CD14-positive monocyte (primary cell): ENCODE measurements around the gene WFDC8. TPM values are rescaled to one million over a fixed set of nuclear protein-coding genes. Genes with fewer than 3 reads are reported as not detected.
"Not testable (repeated sequence)": the region's sequence is repeated elsewhere in the genome, so short reads cannot be mapped to it uniquely, and the experiment has no call there.

Source experiments
- DNase-seq, 3 donors: peaks; one replicate each; pipeline ENCODE4 v3.0.0-alpha.2; 2011 to 2022
- H2AFZ ChIP-seq: 2 replicates; pipeline ENCODE4 v1.6.0; 2012; ENCODE audit warnings: mild to moderate bottlenecking, low read depth, low read length, inconsistent platforms; ENCODE audit not compliant: insufficient read depth, poor library complexity, severe bottlenecking
- H3K27ac ChIP-seq, 2 donors: 1 replicate in 1 of 2; 2 replicates in 1 of 2; pipeline ENCODE4 v1.5.1; 2012 to 2013; ENCODE audit warnings: low read length in 2 of 2, control low read depth in 1 of 2, inconsistent platforms in 1 of 2, low read depth in 1 of 2, mild to moderate bottlenecking in 1 of 2
- H3K27me3 ChIP-seq, 2 donors: one replicate each; pipeline versions ENCODE4 v1.6.0 to v1.6.1; 2011 to 2013; ENCODE audit warnings: low read length in 2 of 2; ENCODE audit not compliant: control insufficient read depth in 2 of 2, insufficient read depth in 2 of 2
- H3K36me3 ChIP-seq, 2 donors: replicated peaks in 1 of 2; 1 replicate in 1 of 2; 2 replicates in 1 of 2; pipeline versions ENCODE4 v1.5.1 to v1.6.1; 2012 to 2013; ENCODE audit warnings: low read length in 2 of 2, control low read depth in 1 of 2, inconsistent platforms in 1 of 2, mild to moderate bottlenecking in 1 of 2; ENCODE audit not compliant: insufficient read depth in 2 of 2, control insufficient read depth in 1 of 2
- H3K4me1 ChIP-seq, 2 donors: 1 replicate in 1 of 2; 2 replicates in 1 of 2; pipeline versions ENCODE4 v1.5.1 to v1.6.1; 2012 to 2013; ENCODE audit warnings: low read length in 2 of 2, control low read depth in 1 of 2, inconsistent platforms in 1 of 2, mild to moderate bottlenecking in 1 of 2, moderate library complexity in 1 of 2; ENCODE audit not compliant: insufficient read depth in 2 of 2, control insufficient read depth in 1 of 2
- H3K4me2 ChIP-seq: replicated peaks from 2 replicates; pipeline ENCODE3; 2012; ENCODE audit warnings: low read length, moderate library complexity, mild to moderate bottlenecking; ENCODE audit not compliant: poor library complexity, severe bottlenecking; ENCODE audit errors: extremely low read depth
- H3K4me3 ChIP-seq, 3 experiments: fragments of 200-600 bp in 1 of 3; sonication (generic) in 1 of 3; replicated peaks in 1 of 3; 1 replicate in 2 of 3; 2 replicates in 1 of 3; pipeline ENCODE4 v1.5.1; 2011 to 2013; ENCODE audit warnings: low read length in 3 of 3, mild to moderate bottlenecking in 3 of 3, control low read depth in 2 of 3, low read depth in 2 of 3, inconsistent platforms in 1 of 3, moderate library complexity in 1 of 3
- H3K79me2 ChIP-seq: 2 replicates; pipeline ENCODE4 v1.6.0; 2012; ENCODE audit warnings: mild to moderate bottlenecking, control low read depth, inconsistent platforms, low read length, moderate library complexity; ENCODE audit not compliant: insufficient read depth
- H3K9ac ChIP-seq: 2 replicates; pipeline ENCODE4 v1.6.0; 2017; ENCODE audit warnings: low read length, mild to moderate bottlenecking; ENCODE audit not compliant: insufficient read depth, poor library complexity, severe bottlenecking
- H3K9me3 ChIP-seq, 2 donors: replicated peaks in 1 of 2; 1 replicate in 1 of 2; 2 replicates in 1 of 2; pipeline versions ENCODE4 v1.5.1 to v1.6.1; 2012 to 2013; ENCODE audit warnings: low read length in 2 of 2, control low read depth in 1 of 2; ENCODE audit not compliant: control insufficient read depth in 1 of 2, insufficient read depth in 1 of 2
- H4K20me1 ChIP-seq: 2 replicates; pipeline ENCODE4 v1.6.0; 2012; ENCODE audit warnings: mild to moderate bottlenecking, low read length, control low read depth, moderate library complexity; ENCODE audit not compliant: insufficient read depth
- H3K27ac Mint-ChIP-seq, 7 donors: one replicate each; pipeline ENCODE4 v1.8.0; 2020; ENCODE audit warnings: mild to moderate bottlenecking in 7 of 7, mixed read lengths in 7 of 7, moderate library complexity in 6 of 7, inconsistent platforms in 2 of 7
- H3K27me3 Mint-ChIP-seq, 3 donors: one replicate each; pipeline ENCODE4 v1.8.0; 2021 to 2022; ENCODE audit warnings: low read depth in 3 of 3, mild to moderate bottlenecking in 3 of 3, mixed read lengths in 3 of 3, moderate library complexity in 3 of 3, inconsistent platforms in 1 of 3
- H3K36me3 Mint-ChIP-seq, 2 donors: one replicate each; pipeline ENCODE4 v1.8.0; 2020; ENCODE audit warnings: mixed read lengths in 2 of 2, inconsistent platforms in 1 of 2, mild to moderate bottlenecking in 1 of 2
- H3K4me1 Mint-ChIP-seq: one replicate; pipeline ENCODE4 v1.8.0; 2020; ENCODE audit warnings: mild to moderate bottlenecking, mixed read lengths
- H3K4me3 Mint-ChIP-seq, 2 donors: one replicate each; pipeline ENCODE4 v1.8.0; 2020; ENCODE audit warnings: mild to moderate bottlenecking in 2 of 2, mixed read lengths in 2 of 2, moderate library complexity in 1 of 2
- H3K9me3 Mint-ChIP-seq, 7 donors: one replicate each; pipeline ENCODE4 v1.8.0; 2020 to 2022; ENCODE audit warnings: mixed read lengths in 7 of 7, mild to moderate bottlenecking in 6 of 7, moderate library complexity in 6 of 7, inconsistent platforms in 2 of 7
- WGBS: methylation state at CpG from one replicate; pipeline ENCODE4 v1.1.5; 2013; ENCODE audit warnings: missing lambda C conversion rate; ENCODE audit not compliant: insufficient coverage; 5-methylcytosine and 5-hydroxymethylcytosine counted together
- intact Hi-C, 2 donors: fragments of 100-400 bp; cut with micrococcal nuclease; formaldehyde crosslinking; loops; one replicate each; pipeline versions ENCODE4 v1.15.0 to v1.15.1; 2023
- polyA plus RNA-seq, 3 donors: library from polyadenylated mRNA; depleted of rRNA in 1 of 3; unstranded in 2 of 3; stranded (reverse) in 1 of 3; fragments of 300-500 nt in 2 of 3; fragments of >200 nt in 1 of 3; fragmentation: Illumina TruSeq in 2 of 3; gene quantifications; 1 replicate in 2 of 3; 2 replicates in 1 of 3; pipeline ENCODE4 v1.2.3, GENCODE V29; 2012 to 2021
- TF ChIP-seq, protein P1 (sequence below): fragments of 200-600 bp; IDR thresholded peaks from one replicate; pipeline ENCODE4 v1.8.0; 2022; ENCODE audit warnings: antibody characterized with exemption, mild to moderate bottlenecking

The WFDC8 gene
- polyA plus RNA-seq, 3 donors: not detected

DNA sequence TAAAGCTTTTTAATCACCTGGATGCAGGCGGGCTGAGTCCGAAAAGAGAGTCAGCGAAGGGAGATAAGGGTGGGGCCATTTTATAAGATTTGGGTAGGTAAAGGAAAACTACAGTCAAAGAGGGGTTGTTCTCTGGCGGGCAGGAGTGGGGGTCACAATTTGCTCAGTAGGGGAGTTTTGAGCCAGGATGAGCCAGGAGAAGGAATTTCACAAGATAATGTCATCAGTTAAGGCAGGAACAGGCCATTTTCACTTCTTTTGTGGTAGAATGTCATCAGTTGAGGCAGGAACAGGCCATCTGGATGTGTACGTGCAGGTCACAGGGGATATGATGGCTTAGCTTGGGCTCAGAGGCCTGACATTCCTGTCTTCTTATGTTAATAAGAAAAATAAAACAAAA is 5.2 kb upstream of the WFDC8 start:
- H3K9me3 ChIP-seq, H3K27me3 ChIP-seq, H3K4me3 Mint-ChIP-seq, H3K4me2 ChIP-seq, H3K36me3 Mint-ChIP-seq, H3K27ac ChIP-seq, H3K79me2 ChIP-seq, H3K4me1 ChIP-seq, intact Hi-C loops, H3K4me1 Mint-ChIP-seq, H3K9me3 Mint-ChIP-seq, H3K4me3 ChIP-seq, H3K27ac Mint-ChIP-seq, H2AFZ ChIP-seq, H3K36me3 ChIP-seq, H4K20me1 ChIP-seq, H3K9ac ChIP-seq, DNase-seq: not testable (repeated sequence)
- WGBS: 96% methylated on average over 4 of the region's 5 CpGs
- H3K27me3 Mint-ChIP-seq: peaks cover 13 to 18% (median 13%) of the 10 kb centered on the region in 3 donors

DNA sequence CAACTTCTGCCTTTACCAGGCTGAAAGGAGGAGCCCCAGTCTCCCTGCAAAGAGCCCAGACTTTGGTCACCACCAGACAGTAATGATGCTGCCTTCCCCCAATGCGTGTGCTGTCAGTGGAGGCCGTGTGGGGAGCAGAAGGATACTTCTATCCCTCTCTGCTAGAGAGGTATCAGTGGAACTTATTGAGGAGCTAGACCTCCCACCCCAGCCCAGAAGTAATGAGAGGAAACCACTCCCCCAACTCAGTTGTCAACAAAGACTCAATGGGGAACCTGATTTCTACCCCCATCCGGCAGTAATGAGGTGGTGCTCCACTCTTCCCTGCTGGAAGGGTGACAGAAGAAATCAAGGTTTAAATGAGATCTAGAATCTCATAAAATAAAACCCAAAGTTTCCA is 4.4 kb upstream of the WFDC8 start:
- no CpG with 5 or more reads among the region's 3 CpGs for WGBS
- TF ChIP-seq, protein P1, sequence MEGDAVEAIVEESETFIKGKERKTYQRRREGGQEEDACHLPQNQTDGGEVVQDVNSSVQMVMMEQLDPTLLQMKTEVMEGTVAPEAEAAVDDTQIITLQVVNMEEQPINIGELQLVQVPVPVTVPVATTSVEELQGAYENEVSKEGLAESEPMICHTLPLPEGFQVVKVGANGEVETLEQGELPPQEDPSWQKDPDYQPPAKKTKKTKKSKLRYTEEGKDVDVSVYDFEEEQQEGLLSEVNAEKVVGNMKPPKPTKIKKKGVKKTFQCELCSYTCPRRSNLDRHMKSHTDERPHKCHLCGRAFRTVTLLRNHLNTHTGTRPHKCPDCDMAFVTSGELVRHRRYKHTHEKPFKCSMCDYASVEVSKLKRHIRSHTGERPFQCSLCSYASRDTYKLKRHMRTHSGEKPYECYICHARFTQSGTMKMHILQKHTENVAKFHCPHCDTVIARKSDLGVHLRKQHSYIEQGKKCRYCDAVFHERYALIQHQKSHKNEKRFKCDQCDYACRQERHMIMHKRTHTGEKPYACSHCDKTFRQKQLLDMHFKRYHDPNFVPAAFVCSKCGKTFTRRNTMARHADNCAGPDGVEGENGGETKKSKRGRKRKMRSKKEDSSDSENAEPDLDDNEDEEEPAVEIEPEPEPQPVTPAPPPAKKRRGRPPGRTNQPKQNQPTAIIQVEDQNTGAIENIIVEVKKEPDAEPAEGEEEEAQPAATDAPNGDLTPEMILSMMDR: no peak
- H3K27me3 Mint-ChIP-seq: peaks cover 13 to 19% (median 15%) of the 10 kb centered on the region in 3 donors

More for the DNA sequence above, 4.4 kb upstream of the WFDC8 start:
- H3K4me1 Mint-ChIP-seq: no peaks in the 10 kb centered on the region
- H3K4me1 ChIP-seq: no peaks in the 10 kb centered on the region
- no peak overlapping the region for H3K4me3 Mint-ChIP-seq
- H2AFZ ChIP-seq: no peak overlapping the region
- H3K27ac Mint-ChIP-seq: no peak overlapping the region
- H3K36me3 ChIP-seq: no peaks in the 10 kb centered on the region
- intact Hi-C loops: no loop called here
- no peaks in the 10 kb centered on the region for H3K79me2 ChIP-seq
- no peak overlapping the region for H3K9ac ChIP-seq
- no peaks in the 10 kb centered on the region for H3K36me3 Mint-ChIP-seq
- H3K4me3 ChIP-seq: no peak overlapping the region
- no peaks in the 10 kb centered on the region for H4K20me1 ChIP-seq
- no peaks in the 10 kb centered on the region for H3K9me3 ChIP-seq
- no peak overlapping the region for H3K27ac ChIP-seq
- no peak for DNase-seq
- H3K27me3 ChIP-seq: peaks cover 2 to 6% of the 10 kb centered on the region in 2 donors
- H3K9me3 Mint-ChIP-seq: peaks cover 0 to 2% (median 0%) of the 10 kb centered on the region in 7 donors
- no peak overlapping the region for H3K4me2 ChIP-seq
